SU-DHL-6 (cell line): ENCODE results near the gene TMEM223.

Source experiments
- H2AFZ ChIP-seq: fragments of 200-600 bp; sonication (generic); 2 replicates; pipeline ENCODE4 v1.6.1; 2014; ENCODE audit warnings: low read depth, mild to moderate bottlenecking, moderate library complexity, mixed read lengths, antibody characterized with exemption, low read length; ENCODE audit not compliant: severe bottlenecking
- H3F3A ChIP-seq: fragments of 200-600 bp; shearing (Covaris generic); 2 replicates; pipeline ENCODE4 v1.6.0; 2016; ENCODE audit warnings: antibody characterized with exemption, mild to moderate bottlenecking; ENCODE audit not compliant: insufficient read depth
- H3K27ac ChIP-seq: fragments of 200-600 bp; sonication (generic); 2 replicates; pipeline ENCODE4 v1.5.1; 2016; ENCODE audit warnings: low read depth, mild to moderate bottlenecking, low read length, moderate library complexity, mixed read lengths
- H3K27me3 ChIP-seq: fragments of 200-600 bp; sonication (generic), shearing (Covaris generic); 2 replicates; pipeline ENCODE4 v1.6.0; 2014; ENCODE audit warnings: mild to moderate bottlenecking, low read length
- H3K36me3 ChIP-seq: fragments of 200-600 bp; sonication (generic); 2 replicates; pipeline ENCODE4 v1.6.1; 2014; ENCODE audit warnings: mild to moderate bottlenecking, low read length, mixed read lengths
- H3K4me2 ChIP-seq: fragments of 300-600, 200-600 bp; shearing (Covaris generic), sonication (generic); 2 replicates; pipeline ENCODE4 v1.6.0; 2014; ENCODE audit warnings: low read length, low read depth, mild to moderate bottlenecking; ENCODE audit not compliant: poor library complexity, severe bottlenecking
- H3K4me3 ChIP-seq: fragments of 200-600 bp; sonication (generic); 2 replicates; pipeline ENCODE4 v1.5.1; 2014; ENCODE audit warnings: antibody characterized with exemption, low read length, mild to moderate bottlenecking, mixed read lengths; ENCODE audit not compliant: insufficient read depth, poor library complexity, severe bottlenecking
- H3K79me2 ChIP-seq: fragments of 200-600 bp; sonication (generic); 2 replicates; pipeline ENCODE4 v1.6.1; 2014; ENCODE audit warnings: mild to moderate bottlenecking, low read length, moderate library complexity; ENCODE audit not compliant: insufficient read depth
- H3K9ac ChIP-seq: fragments of 200-600 bp; sonication (generic); 2 replicates; pipeline ENCODE4 v1.7.0; 2014; ENCODE audit warnings: mild to moderate bottlenecking, low read length
- H3K9me2 ChIP-seq: fragments of 200-600 bp; sonication (generic); replicated peaks from 2 replicates; pipeline ENCODE4 v1.6.1; 2014; ENCODE audit warnings: low read length; ENCODE audit not compliant: insufficient read depth
- H3K9me3 ChIP-seq: fragments of 200-600 bp; sonication (generic); 2 replicates; pipeline ENCODE4 v1.6.1; 2014; ENCODE audit warnings: low read length, mixed read lengths; ENCODE audit not compliant: insufficient read depth
- H4K20me1 ChIP-seq: fragments of 200-600 bp; sonication (generic); 2 replicates; pipeline ENCODE4 v1.6.1; 2014; ENCODE audit warnings: low read depth, mild to moderate bottlenecking, antibody characterized with exemption, low read length, moderate library complexity, mixed read lengths
- EZH2phosphoT487 ChIP-seq: fragments of 200-600 bp; sonication (generic), shearing (Covaris generic); conservative IDR thresholded peaks from 2 replicates; pipeline ENCODE4 v1.6.1; 2018; ENCODE audit warnings: mild to moderate bottlenecking, antibody characterized with exemption, low read length, moderate library complexity, mixed read lengths
- TF ChIP-seq, protein P1 (sequence below): fragments of 200-600 bp; sonication (generic); IDR thresholded peaks from one replicate; pipeline ENCODE4 v1.5.1; 2017; ENCODE audit warnings: antibody characterized with exemption, mild to moderate bottlenecking, low read length, moderate library complexity; ENCODE audit not compliant: insufficient read depth, poor library complexity, severe bottlenecking

Gene TMEM223

DNA sequence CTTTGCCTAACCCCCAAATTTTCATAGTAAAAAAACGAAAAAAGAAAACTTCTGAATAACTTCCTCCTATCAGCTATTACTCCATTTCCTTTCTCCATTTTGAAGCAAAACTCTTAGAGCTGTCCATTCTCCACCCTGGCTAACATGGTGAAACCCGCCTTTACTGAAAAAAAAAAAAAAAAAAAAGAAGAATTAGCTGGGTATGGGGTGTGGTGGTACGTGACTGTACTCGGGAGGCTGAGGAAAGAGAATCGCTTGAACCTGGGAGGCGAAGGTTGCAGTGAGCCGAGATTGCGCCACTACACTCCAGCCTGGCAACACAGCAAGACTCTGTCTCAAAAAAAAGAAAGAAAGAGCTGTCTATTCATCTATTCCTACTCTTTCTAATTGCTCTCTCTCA is 24.8 kb upstream of the TMEM223 start:
- H3K9me2 ChIP-seq = no peaks in the 10 kb centered on the region
- H2AFZ ChIP-seq = no peak overlapping the region
- no peak overlapping the region for H3K27ac ChIP-seq
- H3K36me3 ChIP-seq = 0 out of 2 replicates have a peak, but pooled peaks cover 5% of the 10 kb centered on the region
- TF ChIP-seq, protein P1, sequence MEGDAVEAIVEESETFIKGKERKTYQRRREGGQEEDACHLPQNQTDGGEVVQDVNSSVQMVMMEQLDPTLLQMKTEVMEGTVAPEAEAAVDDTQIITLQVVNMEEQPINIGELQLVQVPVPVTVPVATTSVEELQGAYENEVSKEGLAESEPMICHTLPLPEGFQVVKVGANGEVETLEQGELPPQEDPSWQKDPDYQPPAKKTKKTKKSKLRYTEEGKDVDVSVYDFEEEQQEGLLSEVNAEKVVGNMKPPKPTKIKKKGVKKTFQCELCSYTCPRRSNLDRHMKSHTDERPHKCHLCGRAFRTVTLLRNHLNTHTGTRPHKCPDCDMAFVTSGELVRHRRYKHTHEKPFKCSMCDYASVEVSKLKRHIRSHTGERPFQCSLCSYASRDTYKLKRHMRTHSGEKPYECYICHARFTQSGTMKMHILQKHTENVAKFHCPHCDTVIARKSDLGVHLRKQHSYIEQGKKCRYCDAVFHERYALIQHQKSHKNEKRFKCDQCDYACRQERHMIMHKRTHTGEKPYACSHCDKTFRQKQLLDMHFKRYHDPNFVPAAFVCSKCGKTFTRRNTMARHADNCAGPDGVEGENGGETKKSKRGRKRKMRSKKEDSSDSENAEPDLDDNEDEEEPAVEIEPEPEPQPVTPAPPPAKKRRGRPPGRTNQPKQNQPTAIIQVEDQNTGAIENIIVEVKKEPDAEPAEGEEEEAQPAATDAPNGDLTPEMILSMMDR = no peak
- TF ChIP-seq EZH2phosphoT487 = no peak
- no peak overlapping the region for H3K4me3 ChIP-seq
- no peaks in the 10 kb centered on the region for H4K20me1 ChIP-seq
- no peak overlapping the region for H3K4me2 ChIP-seq
- no peak overlapping the region for H3K9ac ChIP-seq
- H3K79me2 ChIP-seq = no peaks in the 10 kb centered on the region
- H3F3A ChIP-seq = no peaks in the 10 kb centered on the region
- H3K9me3 ChIP-seq = no peaks in the 10 kb centered on the region
- H3K27me3 ChIP-seq = no peaks in the 10 kb centered on the region

GRCh38 chr11:62811659-62812058 is 19.9 kb upstream of the TMEM223 start:
- Histone ChIP-seq H3K36me3 (no peaks in the 10 kb centered on the region), H3K79me2 (no peaks in the 10 kb centered on the region), H3K9me2 (no peaks in the 10 kb centered on the region), H4K20me1 (no peaks in the 10 kb centered on the region), H3K4me3 (no peak overlapping the region), H3K27me3 (no peaks in the 10 kb centered on the region), H3K4me2 (no peak overlapping the region), H2AFZ (no peak overlapping the region), H3K9me3 (no peaks in the 10 kb centered on the region), H3K27ac (no peak overlapping the region), H3K9ac (no peak overlapping the region), H3F3A (peaks cover 9% of the 10 kb centered on the region; the same call in 1 of the 2 replicates)
- TF ChIP-seq EZH2phosphoT487 = no peak
- TF ChIP-seq, protein P1 = no peak

DNA sequence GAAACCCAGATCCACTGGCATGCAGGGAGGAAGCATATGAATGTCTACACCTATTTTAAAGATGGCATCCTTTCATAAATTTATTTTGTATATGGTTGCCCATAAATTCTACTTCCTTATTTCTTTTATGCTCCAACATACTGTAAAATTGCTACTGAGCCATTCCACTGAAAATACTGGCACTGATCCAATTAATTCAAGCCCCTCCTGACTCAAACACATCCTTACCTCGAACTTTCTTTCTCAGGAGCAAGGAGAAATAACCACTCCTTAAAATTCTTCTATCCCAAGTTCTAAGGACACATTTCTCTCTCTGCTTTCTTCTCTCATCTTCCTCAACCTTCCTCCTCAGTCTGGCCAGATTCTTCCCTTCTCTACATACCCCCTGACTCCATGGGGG is 18.9 kb upstream of the TMEM223 start:
- Histone ChIP-seq H4K20me1 (no peaks in the 10 kb centered on the region), H3K27ac (no peak overlapping the region), H3K36me3 (no peaks in the 10 kb centered on the region), H3K79me2 (no peaks in the 10 kb centered on the region), H2AFZ (no peak overlapping the region), H3K9me2 (no peaks in the 10 kb centered on the region), H3K9ac (no peak overlapping the region), H3K9me3 (no peaks in the 10 kb centered on the region), H3K27me3 (no peaks in the 10 kb centered on the region), H3K4me3 (no peak overlapping the region), H3K4me2 (no peak overlapping the region), H3F3A (peaks cover 9% of the 10 kb centered on the region; the same call in 1 of the 2 replicates)
- TF ChIP-seq, protein P1 = no peak
- no peak for TF ChIP-seq EZH2phosphoT487
